Endothelial cell of umbilical vein (primary cell): ENCODE data around the gene CDK15. TPM values are rescaled to one million over a fixed set of nuclear protein-coding genes. Genes with fewer than 3 reads are reported as not detected.

Source experiments
- BruUV-seq: library from RNA; stranded (reverse); fragments of 400-500 nt; replicated peaks from 2 replicates; lab custom pipeline; 2021; lab: Mats Ljungman, UMichigan
- CTCF ChIA-PET: fragments of 300-600, 350-600 bp; sonication (Branson Sonifier 250); formaldehyde crosslinking; loops from one replicate; lab custom pipeline; 2021; ENCODE audit warnings: antibody characterized with exemption, inconsistent platforms; lab: Charles Lee
- POLR2A ChIA-PET: fragments of 300-600, 350-600 bp; sonication (Branson Sonifier 250); formaldehyde crosslinking; loops from one replicate; lab custom pipeline; 2021; ENCODE audit warnings: antibody characterized with exemption, inconsistent platforms; lab: Charles Lee
- DNase-seq: peaks from one replicate; pipeline ENCODE4 v3.0.0-alpha.2; 2011; ENCODE audit warnings: low read depth, low spot score
- FAIRE-seq: peaks from 2 replicates; lab custom pipeline; 2011; peaks lifted over from hg19 to GRCh38; lab: Jason Lieb, UNC
- H2AFZ ChIP-seq: 2 replicates; pipeline ENCODE4 v1.6.0; 2012; ENCODE audit warnings: low read depth, low read length, control low read depth, inconsistent platforms
- H3K27ac ChIP-seq: 2 replicates; pipeline ENCODE4 v1.5.1; 2011; ENCODE audit warnings: low read depth, mild to moderate bottlenecking, control low read depth, low read length, moderate library complexity; ENCODE audit not compliant: insufficient read depth
- H3K27me3 ChIP-seq, 2 experiments: 2 replicates each; pipeline versions ENCODE4 v1.6.0 to v1.6.1; 2011; ENCODE audit warnings: low read length in 2 of 2, mixed read lengths in 1 of 2; ENCODE audit not compliant: control insufficient read depth in 2 of 2, insufficient read depth in 2 of 2
- H3K36me3 ChIP-seq, 2 experiments: 2 replicates in 1 of 2; 3 replicates in 1 of 2; pipeline ENCODE4 v1.5.1; 2011; ENCODE audit warnings: low read length in 2 of 2, mild to moderate bottlenecking in 1 of 2, moderate library complexity in 1 of 2; ENCODE audit not compliant: control insufficient read depth in 2 of 2, insufficient read depth in 2 of 2; ENCODE audit errors: extremely low read depth in 1 of 2
- H3K4me1 ChIP-seq: 3 replicates; pipeline ENCODE4 v1.5.1; 2011; ENCODE audit warnings: mild to moderate bottlenecking, low read length; ENCODE audit not compliant: control insufficient read depth, insufficient read depth; ENCODE audit errors: extremely low read depth
- H3K4me2 ChIP-seq: 2 replicates; pipeline ENCODE4 v1.6.1; 2011; ENCODE audit warnings: low read length, control low read depth, mixed read lengths; ENCODE audit not compliant: insufficient read depth
- H3K4me3 ChIP-seq, 3 experiments: fragments of 200-600 bp in 1 of 3; sonication (generic), shearing (Covaris generic) in 1 of 3; replicated peaks in 1 of 3; 2 replicates each; pipeline ENCODE4 v1.5.1; 2011 to 2016; ENCODE audit warnings: control low read depth in 3 of 3, low read length in 3 of 3, mild to moderate bottlenecking in 2 of 3, inconsistent platforms in 1 of 3, low read depth in 1 of 3, moderate library complexity in 1 of 3; ENCODE audit not compliant: insufficient read depth in 1 of 3
- H3K79me2 ChIP-seq: 2 replicates; pipeline ENCODE4 v1.6.0; 2012; ENCODE audit warnings: low read length, inconsistent platforms; ENCODE audit not compliant: control insufficient read depth, insufficient read depth
- H3K9ac ChIP-seq: replicated peaks from 2 replicates; pipeline ENCODE3; 2011; ENCODE audit warnings: low read length, control low read depth; ENCODE audit not compliant: insufficient read depth; ENCODE audit errors: extremely low read depth
- H3K9me1 ChIP-seq: replicated peaks from 3 replicates; pipeline ENCODE4 v1.6.0; 2011; ENCODE audit warnings: mild to moderate bottlenecking, low read length; ENCODE audit not compliant: control insufficient read depth, insufficient read depth; ENCODE audit errors: extremely low read depth
- H3K9me3 ChIP-seq: replicated peaks from 2 replicates; pipeline ENCODE4 v1.5.1; 2012; ENCODE audit warnings: low read length, inconsistent platforms; ENCODE audit not compliant: control insufficient read depth, insufficient read depth
- H4K20me1 ChIP-seq: replicated peaks from 2 replicates; pipeline ENCODE3; 2011; ENCODE audit warnings: mild to moderate bottlenecking, low read length; ENCODE audit not compliant: control insufficient read depth, insufficient read depth; ENCODE audit errors: extremely low read depth
- EZH2 ChIP-seq: IDR thresholded peaks from 2 replicates; pipeline ENCODE4 v1.6.1; 2012; ENCODE audit warnings: borderline replicate concordance, low read depth, mild to moderate bottlenecking, moderate library complexity, low read length, inconsistent platforms; ENCODE audit not compliant: severe bottlenecking
- FOS ChIP-seq: IDR thresholded peaks from 2 replicates; pipeline ENCODE4 v1.6.1; 2011; ENCODE audit warnings: mild to moderate bottlenecking, low read length, moderate library complexity, borderline replicate concordance; ENCODE audit not compliant: insufficient read depth
- GATA2 ChIP-seq: IDR thresholded peaks from 2 replicates; pipeline ENCODE4 v1.7.0; 2011; ENCODE audit warnings: low read depth, mild to moderate bottlenecking, moderate library complexity, mixed read lengths, low read length; ENCODE audit not compliant: insufficient read length, insufficient read depth
- JUN ChIP-seq: IDR thresholded peaks from 2 replicates; pipeline ENCODE4 v1.6.1; 2011; ENCODE audit warnings: borderline replicate concordance, low read depth; ENCODE audit not compliant: insufficient read length, insufficient read depth
- MYC ChIP-seq: IDR thresholded peaks from one replicate; pipeline ENCODE4 v1.6.1; 2011; ENCODE audit warnings: mild to moderate bottlenecking, low read depth, low read length
- POLR2A ChIP-seq: IDR thresholded peaks from 2 replicates; pipeline ENCODE4 v1.6.1; 2012; ENCODE audit warnings: low read depth, mild to moderate bottlenecking, control low read depth, low read length
- POLR2AphosphoS5 ChIP-seq: IDR thresholded peaks from 2 replicates; pipeline ENCODE4 v1.6.1; 2012; ENCODE audit warnings: low read depth, mild to moderate bottlenecking, control low read depth, low read length, moderate library complexity; ENCODE audit not compliant: insufficient read depth
- dilution Hi-C: fragments of 300-500 bp; cut with MboI; formaldehyde crosslinking; loops from one replicate; pipeline ENCODE4 v1.15.0; 2019; ENCODE audit warnings: low sequenced_read_pairs; ENCODE audit not compliant: extremely low pct_ligation_motif_present
- intact Hi-C: fragments of 100-400 bp; cut with micrococcal nuclease; formaldehyde crosslinking; loops from one replicate; pipeline ENCODE4 v1.10.0; 2022
- polyA plus RNA-seq, 4 experiments: library from polyadenylated mRNA; depleted of rRNA in 3 of 4; stranded (reverse) in 3 of 4; unstranded in 1 of 4; fragments of >200 nt; gene quantifications; 2 replicates each; pipeline versions ENCODE4 v1.2.1 to v1.2.3, GENCODE V29; 2011 to 2012; ENCODE audit warnings: missing spikeins in 1 of 4
- total RNA-seq: library from RNA; stranded (reverse); gene quantifications from 2 replicates; pipeline ENCODE4 v1.2.3, GENCODE V29; 2021
- TF ChIP-seq, protein P1 (sequence below), 2 donors: IDR thresholded peaks; 1 replicate in 1 of 2; 2 replicates in 1 of 2; pipeline ENCODE4 v1.5.1; 2011; ENCODE audit warnings: low read length in 2 of 2, mild to moderate bottlenecking in 2 of 2, moderate library complexity in 2 of 2, control low read depth in 1 of 2, inconsistent platforms in 1 of 2, low read depth in 1 of 2; ENCODE audit not compliant: insufficient read depth in 1 of 2; ENCODE audit errors: extremely low read depth in 1 of 2
- TF ChIP-seq, protein P2 (sequence below): IDR thresholded peaks from 2 replicates; pipeline ENCODE4 v1.6.1; 2011; ENCODE audit not compliant: insufficient read depth, insufficient read length

CDK15 gene
- total and polyA plus RNA-seq, 2 donors (not counting 3 experiments of a cell fraction or from before 2014, with no cell fraction given), result not detected

DNA sequence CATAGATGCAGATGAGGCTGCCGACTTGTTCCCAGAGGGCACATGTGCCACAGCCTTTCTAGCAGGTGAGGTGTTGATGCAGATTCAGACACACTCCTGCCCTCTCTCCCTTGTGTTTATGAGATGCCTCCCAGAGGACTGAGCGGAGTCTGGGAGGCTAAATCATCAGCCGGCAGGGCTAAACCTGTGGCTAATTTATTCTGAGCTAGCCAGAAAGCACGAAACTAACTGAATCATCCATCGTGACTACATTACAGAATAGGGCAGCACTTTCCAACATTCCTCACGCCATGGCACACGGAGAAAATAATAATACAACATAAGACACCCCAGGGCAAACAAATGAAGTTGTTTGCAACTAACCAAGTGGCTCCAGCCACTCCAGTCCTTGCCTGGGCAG is 125.6 kb downstream of the CDK15 start:
- Histone ChIP-seq H3K9me1 (no peaks in the 10 kb centered on the region), H3K9me3 (no peaks in the 10 kb centered on the region), H4K20me1 (no peaks in the 10 kb centered on the region), H3K9ac (no peak overlapping the region), H2AFZ (no peak overlapping the region), H3K4me1 (no peaks in the 10 kb centered on the region), H3K27me3 (peaks cover 12 to 16% of the 10 kb centered on the region in 2 experiments), H3K4me3 (no peak overlapping the region), H3K36me3 (no peaks in the 10 kb centered on the region), H3K27ac (no peak overlapping the region), H3K4me2 (no peak overlapping the region), H3K79me2 (no peaks in the 10 kb centered on the region)
- CTCF ChIA-PET, result interaction anchor here (1.0 to 1.5 kb wide), 2 partner anchors 23 to 54 kb away, joined by 3 read pairs; no protein-coding TSS in a partner anchor
- BruUV-seq, result no TSS peak
- intact Hi-C loops, result no loop called here
- no peak for DNase-seq
- POLR2A ChIA-PET, result no interaction called here
- dilution Hi-C loops, result no loop called here
- TF ChIP-seq EZH2 (no peak), FOS (no peak), MYC (no peak), POLR2A (no peak), POLR2AphosphoS5 (no peak), GATA2 (no peak), JUN (no peak)
- TF ChIP-seq, protein P1, sequence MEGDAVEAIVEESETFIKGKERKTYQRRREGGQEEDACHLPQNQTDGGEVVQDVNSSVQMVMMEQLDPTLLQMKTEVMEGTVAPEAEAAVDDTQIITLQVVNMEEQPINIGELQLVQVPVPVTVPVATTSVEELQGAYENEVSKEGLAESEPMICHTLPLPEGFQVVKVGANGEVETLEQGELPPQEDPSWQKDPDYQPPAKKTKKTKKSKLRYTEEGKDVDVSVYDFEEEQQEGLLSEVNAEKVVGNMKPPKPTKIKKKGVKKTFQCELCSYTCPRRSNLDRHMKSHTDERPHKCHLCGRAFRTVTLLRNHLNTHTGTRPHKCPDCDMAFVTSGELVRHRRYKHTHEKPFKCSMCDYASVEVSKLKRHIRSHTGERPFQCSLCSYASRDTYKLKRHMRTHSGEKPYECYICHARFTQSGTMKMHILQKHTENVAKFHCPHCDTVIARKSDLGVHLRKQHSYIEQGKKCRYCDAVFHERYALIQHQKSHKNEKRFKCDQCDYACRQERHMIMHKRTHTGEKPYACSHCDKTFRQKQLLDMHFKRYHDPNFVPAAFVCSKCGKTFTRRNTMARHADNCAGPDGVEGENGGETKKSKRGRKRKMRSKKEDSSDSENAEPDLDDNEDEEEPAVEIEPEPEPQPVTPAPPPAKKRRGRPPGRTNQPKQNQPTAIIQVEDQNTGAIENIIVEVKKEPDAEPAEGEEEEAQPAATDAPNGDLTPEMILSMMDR (IDR thresholded peaks at IDR 0.05; ENCODE audit: extremely low read depth in 1 of 2, insufficient read depth in 1 of 2, low read depth in 1 of 2, low read length in 2 of 2), result no peak
- TF ChIP-seq, protein P2, sequence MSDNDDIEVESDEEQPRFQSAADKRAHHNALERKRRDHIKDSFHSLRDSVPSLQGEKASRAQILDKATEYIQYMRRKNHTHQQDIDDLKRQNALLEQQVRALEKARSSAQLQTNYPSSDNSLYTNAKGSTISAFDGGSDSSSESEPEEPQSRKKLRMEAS, result no peak
- FAIRE-seq, result no peak
